ENCODE data around the gene BCAS3. TPM values are rescaled to one million over a fixed set of nuclear protein-coding genes. Genes with fewer than 3 reads are reported as not detected.

BCAS3 gene
- total RNA-seq, 4 donors from 2014 or later: 20.7 to 76.3 (median 39.8) TPM

- H3K27me3 ChIP-seq: no peaks in the 10 kb centered on the region
- H3K27ac ChIP-seq: no peak overlapping the region
- no peaks in the 10 kb centered on the region for H3K36me3 ChIP-seq
- TF ChIP-seq EP300 (IDR thresholded peaks at IDR 0.05; ENCODE audit: low read depth) (no peak), POLR2A (IDR thresholded peaks at IDR 0.05) (no peak), CTCF (IDR thresholded peaks at IDR 0.05) (no peak), POLR2AphosphoS5 (IDR thresholded peaks at IDR 0.05) (no peak)
- in situ Hi-C loops (cut with MboI; ENCODE audit: low pct_ligation_motif_present in 1 of 4, low pct_unique_long_range_greater_than_20kb in 1 of 4, low sequenced_read_pairs in 3 of 4) (loop anchor here in 3 of 4 donors (25.0 kb wide), 2 partner anchors 657 to 832 kb away; partner anchors contain the start of gene TBX2 (in 2 of the 3)), intact Hi-C loops (cut with DNase I; ENCODE audit: low total_unique reads) (no loop called here)
- H3K4me3 ChIP-seq: no peak overlapping the region
- peaks cover 0 to 17% (median 5%) of the 10 kb centered on the region in 4 donors for H3K4me1 ChIP-seq
- H3K9me3 ChIP-seq: no peaks in the 10 kb centered on the region
- 10 to 28% methylated on average over 3 of the region's 3 CpGs for WGBS, 2 donors (ENCODE audit: low coverage in 1 of 2)
- DNase-seq: no peak
Observed at GRCh38 chr17:60730273-60730672, 52.6 kb downstream of the BCAS3 start.

- no peak for DNase-seq
- no peaks in the 10 kb centered on the region for H3K9me3 ChIP-seq
- in situ Hi-C loops (cut with MboI; ENCODE audit: low pct_ligation_motif_present in 1 of 4, low pct_unique_long_range_greater_than_20kb in 1 of 4, low sequenced_read_pairs in 3 of 4): loop anchor here in 3 of 4 donors (25.0 kb wide), 2 partner anchors 649 to 824 kb away; partner anchors contain the start of gene TBX2 (in 2 of the 3)
- H3K4me1 ChIP-seq: peaks cover 0 to under 1% (median 0%) of the 10 kb centered on the region in 4 donors
- TF ChIP-seq POLR2A (IDR thresholded peaks at IDR 0.05) (no peak), CTCF (IDR thresholded peaks at IDR 0.05) (no peak), POLR2AphosphoS5 (IDR thresholded peaks at IDR 0.05) (no peak), EP300 (IDR thresholded peaks at IDR 0.05; ENCODE audit: low read depth) (no peak)
- intact Hi-C loops (cut with DNase I; ENCODE audit: low total_unique reads): no loop called here
- H3K36me3 ChIP-seq: no peaks in the 10 kb centered on the region
- H3K27me3 ChIP-seq: no peaks in the 10 kb centered on the region
- no peak overlapping the region for H3K4me3 ChIP-seq
- WGBS, 2 donors (ENCODE audit: low coverage in 1 of 2): 84 to 100% methylated on average over 1 to 2 of the region's 2 CpGs
- no peak overlapping the region for H3K27ac ChIP-seq
Observed at GRCh38 chr17:60738287-60738686, 60.6 kb downstream of the BCAS3 start.

- H3K27me3 ChIP-seq: no peaks in the 10 kb centered on the region
- no peak overlapping the region for H3K27ac ChIP-seq
- intact Hi-C loops (cut with DNase I; ENCODE audit: low total_unique reads): no loop called here
- DNase-seq: no peak
- H3K9me3 ChIP-seq: no peaks in the 10 kb centered on the region
- H3K36me3 ChIP-seq: no peaks in the 10 kb centered on the region
- TF ChIP-seq POLR2AphosphoS5 (IDR thresholded peaks at IDR 0.05) (no peak), POLR2A (IDR thresholded peaks at IDR 0.05) (no peak), CTCF (IDR thresholded peaks at IDR 0.05) (no peak), EP300 (IDR thresholded peaks at IDR 0.05; ENCODE audit: low read depth) (no peak)
- no peak overlapping the region for H3K4me3 ChIP-seq
- WGBS, 2 donors (ENCODE audit: low coverage in 1 of 2): 88 to 90% methylated on average over 4 of the region's 4 CpGs
- peaks cover 0 to 15% (median 3%) of the 10 kb centered on the region in 4 donors for H3K4me1 ChIP-seq
- in situ Hi-C loops (cut with MboI; ENCODE audit: low pct_ligation_motif_present in 1 of 4, low pct_unique_long_range_greater_than_20kb in 1 of 4, low sequenced_read_pairs in 3 of 4): loop anchor here in 3 of 4 donors (25.0 kb wide), 2 partner anchors 647 to 822 kb away; partner anchors contain the start of gene TBX2 (in 2 of the 3)
Observed at GRCh38 chr17:60740584-60740983, 62.9 kb downstream of the BCAS3 start.

- no peaks in the 10 kb centered on the region for H3K9me3 ChIP-seq
- H3K27ac ChIP-seq: no peak overlapping the region
- 86% methylated on average over 2 to 4 of the region's 4 CpGs for WGBS, 2 donors (ENCODE audit: low coverage in 1 of 2)
- no peak for DNase-seq
- TF ChIP-seq EP300 (IDR thresholded peaks at IDR 0.05; ENCODE audit: low read depth): no peak
- TF ChIP-seq CTCF (IDR thresholded peaks at IDR 0.05): no peak
- no peak for TF ChIP-seq POLR2A (IDR thresholded peaks at IDR 0.05)
- TF ChIP-seq POLR2AphosphoS5 (IDR thresholded peaks at IDR 0.05): no peak
- H3K36me3 ChIP-seq: no peaks in the 10 kb centered on the region
- H3K4me1 ChIP-seq: peaks cover 0 to 19% (median 3%) of the 10 kb centered on the region in 4 donors
- H3K27me3 ChIP-seq: no peaks in the 10 kb centered on the region
- no peak overlapping the region for H3K4me3 ChIP-seq
- in situ Hi-C loops (cut with MboI; ENCODE audit: low pct_ligation_motif_present in 1 of 4, low pct_unique_long_range_greater_than_20kb in 1 of 4, low sequenced_read_pairs in 3 of 4) (loop anchor here in 3 of 4 donors (25.0 kb wide), 2 partner anchors 646 to 821 kb away; partner anchors contain the start of gene TBX2 (in 2 of the 3)), intact Hi-C loops (cut with DNase I; ENCODE audit: low total_unique reads) (no loop called here)
Observed at GRCh38 chr17:60741031-60741430, 63.4 kb downstream of the BCAS3 start.

Data from transverse colon (tissue), 4 donors.